ENCODE data around the gene KIAA0040. TPM values are rescaled to one million over a fixed set of nuclear protein-coding genes. Genes with fewer than 3 reads are reported as not detected.

Gene KIAA0040
- polyA plus RNA-seq, 4 donors: 5.4 to 15.2 (median 8.8) TPM

GRCh38 chr1:175195798-175196197 is 3.2 kb upstream of the KIAA0040 start:
- no peak for FAIRE-seq

GRCh38 chr1:175195281-175195680 is 2.7 kb upstream of the KIAA0040 start:
- 0% methylated on average over 1 of the region's 1 CpG for WGBS, 3 donors
- peaks cover 3 to 14% (median 10%) of the 10 kb centered on the region in 3 donors for H3K4me1 ChIP-seq (ENCODE audit: control insufficient read depth in 3 of 3, insufficient read depth in 2 of 3, low read depth in 1 of 3, low read length in 2 of 3)
- no peaks in the 10 kb centered on the region for H3K27me3 ChIP-seq (ENCODE audit: control insufficient read depth in 3 of 3, insufficient read depth in 3 of 3, low read length in 3 of 3)
- no peak for FAIRE-seq
- H3K4me3 ChIP-seq (ENCODE audit: low read depth in 1 of 3, low read length in 3 of 3): no peak overlapping the region
- DNase-seq: no peak
- H3K27ac ChIP-seq (ENCODE audit: low read depth in 1 of 3, low read length in 2 of 3): no peak overlapping the region
- H3K9me3 ChIP-seq (ENCODE audit: control insufficient read depth in 2 of 2, insufficient read depth in 1 of 2, low read depth in 1 of 2, low read length in 1 of 2): no peaks in the 10 kb centered on the region
- H3K36me3 ChIP-seq (ENCODE audit: control insufficient read depth in 3 of 3, insufficient read depth in 2 of 3, low read depth in 1 of 3, low read length in 3 of 3): no peaks in the 10 kb centered on the region

More at GRCh38 chr1:175195798-175196197, 3.2 kb upstream of the KIAA0040 start:
- peaks cover 2 to 18% (median 5%) of the 10 kb centered on the region in 3 donors for H3K4me1 ChIP-seq (ENCODE audit: control insufficient read depth in 3 of 3, insufficient read depth in 2 of 3, low read depth in 1 of 3, low read length in 2 of 3)
- H3K4me3 ChIP-seq (ENCODE audit: low read depth in 1 of 3, low read length in 3 of 3): no peak overlapping the region
- H3K36me3 ChIP-seq (ENCODE audit: control insufficient read depth in 3 of 3, insufficient read depth in 2 of 3, low read depth in 1 of 3, low read length in 3 of 3): no peaks in the 10 kb centered on the region
- 68 to 75% (median 72%) methylated on average over 3 of the region's 3 CpGs for WGBS, 3 donors
- H3K9me3 ChIP-seq (ENCODE audit: control insufficient read depth in 2 of 2, insufficient read depth in 1 of 2, low read depth in 1 of 2, low read length in 1 of 2): no peaks in the 10 kb centered on the region
- H3K27me3 ChIP-seq (ENCODE audit: control insufficient read depth in 3 of 3, insufficient read depth in 3 of 3, low read length in 3 of 3): no peaks in the 10 kb centered on the region
- H3K27ac ChIP-seq (ENCODE audit: low read depth in 1 of 3, low read length in 2 of 3): no peak overlapping the region
- no peak for DNase-seq

- Histone ChIP-seq H3K27ac (ENCODE audit: low read depth in 1 of 3, low read length in 2 of 3) (peak overlapping the region; percentile 69 to 92 (median 83)), H3K4me3 (ENCODE audit: low read depth in 1 of 3, low read length in 3 of 3) (peak overlapping the region in 2 of 3 donors; percentile 43 to 77), H3K9me3 (ENCODE audit: control insufficient read depth in 2 of 2, insufficient read depth in 1 of 2, low read depth in 1 of 2, low read length in 1 of 2) (no peaks in the 10 kb centered on the region), H3K4me1 (ENCODE audit: control insufficient read depth in 3 of 3, insufficient read depth in 2 of 3, low read depth in 1 of 3, low read length in 2 of 3) (peaks cover 3 to 24% (median 11%) of the 10 kb centered on the region in 3 donors), H3K36me3 (ENCODE audit: control insufficient read depth in 3 of 3, insufficient read depth in 2 of 3, low read depth in 1 of 3, low read length in 3 of 3) (no peaks in the 10 kb centered on the region), H3K27me3 (ENCODE audit: control insufficient read depth in 3 of 3, insufficient read depth in 3 of 3, low read length in 3 of 3) (no peaks in the 10 kb centered on the region)
- FAIRE-seq (no peak), DNase-seq (no peak)
- 57 to 65% (median 65%) methylated on average over 4 of the region's 4 CpGs for WGBS, 3 donors
Measured at GRCh38 chr1:175193527-175193910, 943 bp upstream of the KIAA0040 start.

- 1% methylated on average over 17 of the region's 17 CpGs for WGBS, 3 donors
- FAIRE-seq (no peak), DNase-seq (peak; percentile 73 to 80)
- H3K27ac ChIP-seq (ENCODE audit: low read depth in 1 of 3, low read length in 2 of 3): peak overlapping the region; percentile 83 to 92 (median 87)
- peaks cover 0 to 4% (median 0%) of the 10 kb centered on the region in 3 donors for H3K36me3 ChIP-seq (ENCODE audit: control insufficient read depth in 3 of 3, insufficient read depth in 2 of 3, low read depth in 1 of 3, low read length in 3 of 3)
- H3K9me3 ChIP-seq (ENCODE audit: control insufficient read depth in 2 of 2, insufficient read depth in 1 of 2, low read depth in 1 of 2, low read length in 1 of 2): no peaks in the 10 kb centered on the region
- no peaks in the 10 kb centered on the region for H3K27me3 ChIP-seq (ENCODE audit: control insufficient read depth in 3 of 3, insufficient read depth in 3 of 3, low read length in 3 of 3)
- peaks cover 3 to 26% (median 11%) of the 10 kb centered on the region in 3 donors for H3K4me1 ChIP-seq (ENCODE audit: control insufficient read depth in 3 of 3, insufficient read depth in 2 of 3, low read depth in 1 of 3, low read length in 2 of 3)
- H3K4me3 ChIP-seq (ENCODE audit: low read depth in 1 of 3, low read length in 3 of 3): peak overlapping the region; percentile 43 to 80 (median 77)
Measured at GRCh38 chr1:175192111-175192629, 406 bp downstream of the KIAA0040 start.

GRCh38 chr1:175191659-175192058 is 917 bp downstream of the KIAA0040 start:
- H3K9me3 ChIP-seq (ENCODE audit: control insufficient read depth in 2 of 2, insufficient read depth in 1 of 2, low read depth in 1 of 2, low read length in 1 of 2): no peaks in the 10 kb centered on the region
- H3K27me3 ChIP-seq (ENCODE audit: control insufficient read depth in 3 of 3, insufficient read depth in 3 of 3, low read length in 3 of 3): no peaks in the 10 kb centered on the region
- DNase-seq: peak in 1 of 2 donors; percentile 64
- WGBS, 3 donors: 0 to 3% (median 0%) methylated on average over 7 of the region's 7 CpGs
- peak overlapping the region; percentile 83 to 92 (median 87) for H3K27ac ChIP-seq (ENCODE audit: low read depth in 1 of 3, low read length in 2 of 3)
- FAIRE-seq: no peak
- H3K4me3 ChIP-seq (ENCODE audit: low read depth in 1 of 3, low read length in 3 of 3): peak overlapping the region; percentile 43 to 80 (median 77)
- H3K36me3 ChIP-seq (ENCODE audit: control insufficient read depth in 3 of 3, insufficient read depth in 2 of 3, low read depth in 1 of 3, low read length in 3 of 3): peaks cover 0 to 6% (median 0%) of the 10 kb centered on the region in 3 donors
- peaks cover 3 to 29% (median 11%) of the 10 kb centered on the region in 3 donors for H3K4me1 ChIP-seq (ENCODE audit: control insufficient read depth in 3 of 3, insufficient read depth in 2 of 3, low read depth in 1 of 3, low read length in 2 of 3)

GRCh38 chr1:175188936-175189335 is 3.6 kb downstream of the KIAA0040 start:
- peak overlapping the region in 1 of 3 donors; percentile 72 for H3K27ac ChIP-seq (ENCODE audit: low read depth in 1 of 3, low read length in 2 of 3)
- WGBS, 3 donors: 28 to 39% (median 30%) methylated on average over 2 of the region's 2 CpGs
- peak in 1 of 2 donors; percentile 53 for DNase-seq
- H3K36me3 ChIP-seq (ENCODE audit: control insufficient read depth in 3 of 3, insufficient read depth in 2 of 3, low read depth in 1 of 3, low read length in 3 of 3): peaks cover 0 to 8% (median 1%) of the 10 kb centered on the region in 3 donors
- no peak for FAIRE-seq
- peaks cover 3 to 33% (median 11%) of the 10 kb centered on the region in 3 donors for H3K4me1 ChIP-seq (ENCODE audit: control insufficient read depth in 3 of 3, insufficient read depth in 2 of 3, low read depth in 1 of 3, low read length in 2 of 3)
- H3K9me3 ChIP-seq (ENCODE audit: control insufficient read depth in 2 of 2, insufficient read depth in 1 of 2, low read depth in 1 of 2, low read length in 1 of 2): no peaks in the 10 kb centered on the region
- no peaks in the 10 kb centered on the region for H3K27me3 ChIP-seq (ENCODE audit: control insufficient read depth in 3 of 3, insufficient read depth in 3 of 3, low read length in 3 of 3)
- H3K4me3 ChIP-seq (ENCODE audit: low read depth in 1 of 3, low read length in 3 of 3): no peak overlapping the region

GRCh38 chr1:175186433-175187160 is 6.0 kb downstream of the KIAA0040 start:
- no peak overlapping the region for H3K27ac ChIP-seq (ENCODE audit: low read depth in 1 of 3, low read length in 2 of 3)
- H3K27me3 ChIP-seq (ENCODE audit: control insufficient read depth in 3 of 3, insufficient read depth in 3 of 3, low read length in 3 of 3): no peaks in the 10 kb centered on the region
- peaks cover 0 to 19% (median 3%) of the 10 kb centered on the region in 3 donors for H3K36me3 ChIP-seq (ENCODE audit: control insufficient read depth in 3 of 3, insufficient read depth in 2 of 3, low read depth in 1 of 3, low read length in 3 of 3)
- FAIRE-seq (no peak), DNase-seq (no peak)
- peaks cover 3 to 33% (median 4%) of the 10 kb centered on the region in 3 donors for H3K4me1 ChIP-seq (ENCODE audit: control insufficient read depth in 3 of 3, insufficient read depth in 2 of 3, low read depth in 1 of 3, low read length in 2 of 3)
- no peaks in the 10 kb centered on the region for H3K9me3 ChIP-seq (ENCODE audit: control insufficient read depth in 2 of 2, insufficient read depth in 1 of 2, low read depth in 1 of 2, low read length in 1 of 2)
- no peak overlapping the region for H3K4me3 ChIP-seq (ENCODE audit: low read depth in 1 of 3, low read length in 3 of 3)
- 77 to 91% (median 90%) methylated on average over 2 of the region's 2 CpGs for WGBS, 3 donors

GRCh38 chr1:175185903-175186302 is 6.7 kb downstream of the KIAA0040 start:
- H3K36me3 ChIP-seq (ENCODE audit: control insufficient read depth in 3 of 3, insufficient read depth in 2 of 3, low read depth in 1 of 3, low read length in 3 of 3): peaks cover 0 to 20% (median 3%) of the 10 kb centered on the region in 3 donors
- no peak overlapping the region for H3K27ac ChIP-seq (ENCODE audit: low read depth in 1 of 3, low read length in 2 of 3)
- H3K4me1 ChIP-seq (ENCODE audit: control insufficient read depth in 3 of 3, insufficient read depth in 2 of 3, low read depth in 1 of 3, low read length in 2 of 3): peaks cover 2 to 28% (median 2%) of the 10 kb centered on the region in 3 donors
- no peaks in the 10 kb centered on the region for H3K9me3 ChIP-seq (ENCODE audit: control insufficient read depth in 2 of 2, insufficient read depth in 1 of 2, low read depth in 1 of 2, low read length in 1 of 2)
- 86 to 97% (median 93%) methylated on average over 1 of the region's 1 CpG for WGBS, 3 donors
- H3K27me3 ChIP-seq (ENCODE audit: control insufficient read depth in 3 of 3, insufficient read depth in 3 of 3, low read length in 3 of 3): no peaks in the 10 kb centered on the region
- H3K4me3 ChIP-seq (ENCODE audit: low read depth in 1 of 3, low read length in 3 of 3): no peak overlapping the region
- no peak for FAIRE-seq
- DNase-seq: no peak
